HG02588 (cell line): ENCODE results near the gene TDRD5.

Source experiments
- ATAC-seq: cut with Tn5 transposase; IDR thresholded peaks from one replicate; pipeline ENCODE4 v1.9.1; 2021; ENCODE audit warnings: mild to moderate bottlenecking, moderate library complexity; ENCODE audit not compliant: unreplicated experiment

Gene TDRD5

GRCh38 chr1:179591592-179592580 lies at the start of gene TDRD5:
TSS of gene TDRD5 (plus strand) at chr1:179591832. CDS start at chr1:179592616, 784 bp downstream.
- no peak for ATAC-seq

GRCh38 chr1:179545321-179545720 lies 46.3 kb upstream of the TDRD5 start:
- no peak for ATAC-seq

GRCh38 chr1:179547021-179547535 lies 44.6 kb upstream of the TDRD5 start:
- ATAC-seq = no peak

GRCh38 chr1:179548666-179549367 lies 42.8 kb upstream of the TDRD5 start:
- no peak for ATAC-seq

- ATAC-seq = no peak
Observed at GRCh38 chr1:179549368-179549700, 42.3 kb upstream of the TDRD5 start.

- ATAC-seq = peak; percentile 59
Observed at GRCh38 chr1:179550746-179551682, 40.6 kb upstream of the TDRD5 start.

- ATAC-seq = no peak
Observed at GRCh38 chr1:179554427-179554826, 37.2 kb upstream of the TDRD5 start.

- no peak for ATAC-seq
Observed at GRCh38 chr1:179558078-179558477, 33.6 kb upstream of the TDRD5 start.

GRCh38 chr1:179575497-179576314 lies 15.9 kb upstream of the TDRD5 start, which contains the start of gene NPHS2:
TSS of gene NPHS2 (minus strand) at chr1:179575948. CDS start at chr1:179575864, 84 bp downstream.
- ATAC-seq = no peak

GRCh38 chr1:179576509-179576908 lies 15.1 kb upstream of the TDRD5 start:
- ATAC-seq = no peak

- no peak for ATAC-seq
Observed at GRCh38 chr1:179583771-179584320, 7.8 kb upstream of the TDRD5 start.

GRCh38 chr1:179586107-179586823 lies 5.4 kb upstream of the TDRD5 start:
- no peak for ATAC-seq

GRCh38 chr1:179587336-179587735 lies 4.3 kb upstream of the TDRD5 start:
- no peak for ATAC-seq

- ATAC-seq = no peak
Observed at GRCh38 chr1:179588425-179589024, 3.1 kb upstream of the TDRD5 start.

- ATAC-seq = no peak
Observed at GRCh38 chr1:179589509-179589908, 2.1 kb upstream of the TDRD5 start.

GRCh38 chr1:179590671-179591070 lies 961 bp upstream of the TDRD5 start:
- ATAC-seq = no peak

GRCh38 chr1:179591253-179591591 lies 410 bp upstream of the TDRD5 start:
- ATAC-seq = no peak

GRCh38 chr1:179598631-179599030 lies 7.0 kb downstream of the TDRD5 start:
- no peak for ATAC-seq
